Measurements from ENCODE around the gene SLCO3A1.

SLCO3A1 gene

DNA sequence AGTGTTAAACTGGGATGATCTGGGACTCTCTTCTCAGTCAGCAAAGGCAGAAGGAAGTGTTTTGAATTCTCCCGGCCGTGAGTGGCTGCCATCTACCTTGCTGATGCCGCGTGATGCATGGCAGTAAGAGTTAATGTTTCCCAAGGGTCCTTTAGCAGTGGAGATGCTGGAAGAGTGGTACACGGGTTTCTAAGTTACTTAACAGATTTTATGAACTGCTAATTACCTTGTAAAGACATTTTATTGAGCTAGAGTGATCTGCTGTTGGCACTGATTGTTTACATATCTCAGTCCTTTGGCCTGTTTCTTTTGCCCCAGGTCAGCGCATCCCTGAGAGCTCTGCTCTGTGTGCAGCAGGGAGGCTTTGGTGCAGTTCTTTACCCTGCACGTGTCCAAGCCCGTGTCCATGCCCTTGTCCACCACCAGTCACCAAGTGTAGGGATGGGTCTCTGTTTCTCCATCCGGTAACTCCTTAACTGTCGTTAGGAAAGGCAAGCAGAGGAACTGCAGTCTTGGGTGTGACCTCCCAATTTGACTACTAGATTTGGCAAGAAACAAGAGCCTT lies 172.3 kb downstream of the SLCO3A1 start:
- Histone ChIP-seq H3K27ac (ENCODE audit: low read depth, low read length) (no peak overlapping the region), H3K4me1 (ENCODE audit: control insufficient read depth in 5 of 5, insufficient read depth in 5 of 5, low read length in 5 of 5) (peaks cover 10 to 57% (median 44%) of the 10 kb centered on the region in 5 donors), H3K9me3 (ENCODE audit: control insufficient read depth in 5 of 5, low read length in 5 of 5) (no peaks in the 10 kb centered on the region), H3K9ac (ENCODE audit: low read length in 5 of 5) (no peak overlapping the region), H3K4me3 (ENCODE audit: low read depth in 1 of 5, low read length in 5 of 5) (no peak overlapping the region), H3K36me3 (ENCODE audit: control insufficient read depth in 5 of 5, insufficient read depth in 5 of 5, low read length in 5 of 5) (no peaks in the 10 kb centered on the region), H3K27me3 (ENCODE audit: control insufficient read depth in 5 of 5, insufficient read depth in 4 of 5, low read length in 5 of 5) (no peaks in the 10 kb centered on the region)

DNA sequence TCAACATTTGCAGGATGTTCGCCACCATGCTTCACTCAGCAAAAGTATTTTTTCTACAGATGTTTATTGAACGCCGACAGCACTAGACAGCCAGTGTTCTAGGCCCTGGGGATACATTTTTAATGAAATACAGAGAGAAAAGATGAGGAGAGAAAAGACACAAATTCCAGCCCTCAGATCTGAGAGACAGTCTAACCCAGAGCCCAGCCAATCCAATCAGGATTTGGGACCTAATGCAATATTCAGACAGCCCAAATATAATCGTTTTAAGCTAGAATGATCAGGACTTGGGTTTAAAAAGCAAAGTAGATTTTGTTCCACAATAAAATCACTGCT lies 174.8 kb downstream of the SLCO3A1 start:
- no peak overlapping the region for H3K9ac ChIP-seq (ENCODE audit: low read length in 5 of 5)
- H3K27me3 ChIP-seq (ENCODE audit: control insufficient read depth in 5 of 5, insufficient read depth in 4 of 5, low read length in 5 of 5): no peaks in the 10 kb centered on the region
- no peaks in the 10 kb centered on the region for H3K9me3 ChIP-seq (ENCODE audit: control insufficient read depth in 5 of 5, low read length in 5 of 5)
- H3K4me3 ChIP-seq (ENCODE audit: low read depth in 1 of 5, low read length in 5 of 5): no peak overlapping the region
- peaks cover 7 to 48% (median 37%) of the 10 kb centered on the region in 5 donors for H3K4me1 ChIP-seq (ENCODE audit: control insufficient read depth in 5 of 5, insufficient read depth in 5 of 5, low read length in 5 of 5)
- H3K27ac ChIP-seq (ENCODE audit: low read depth, low read length): peak overlapping the region; percentile 70
- no peaks in the 10 kb centered on the region for H3K36me3 ChIP-seq (ENCODE audit: control insufficient read depth in 5 of 5, insufficient read depth in 5 of 5, low read length in 5 of 5)

DNA sequence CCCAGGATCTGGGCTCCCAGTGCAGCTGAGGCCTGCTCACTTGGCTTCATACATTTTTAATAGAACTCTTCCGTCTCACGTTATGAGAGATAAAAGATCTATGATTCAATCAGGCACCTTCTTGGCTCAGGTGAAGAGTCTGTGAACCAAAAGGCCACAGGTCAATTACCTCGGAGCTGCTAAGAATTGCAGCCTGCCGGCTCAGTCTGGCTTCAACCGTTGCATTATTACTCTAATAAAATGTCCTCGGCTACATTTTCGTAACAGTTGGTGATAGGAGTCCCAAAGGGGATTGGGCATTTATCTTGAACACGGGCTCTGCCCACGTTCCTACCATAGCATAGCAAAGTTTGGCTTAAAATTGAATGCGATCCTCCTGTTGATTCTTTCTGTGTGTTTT lies 176.3 kb downstream of the SLCO3A1 start:
- Histone ChIP-seq H3K36me3 (ENCODE audit: control insufficient read depth in 5 of 5, insufficient read depth in 5 of 5, low read length in 5 of 5) (no peaks in the 10 kb centered on the region), H3K4me1 (ENCODE audit: control insufficient read depth in 5 of 5, insufficient read depth in 5 of 5, low read length in 5 of 5) (peaks cover 4 to 48% (median 30%) of the 10 kb centered on the region in 5 donors), H3K27me3 (ENCODE audit: control insufficient read depth in 5 of 5, insufficient read depth in 4 of 5, low read length in 5 of 5) (peaks cover 0 to 3% (median 0%) of the 10 kb centered on the region in 5 donors), H3K9ac (ENCODE audit: low read length in 5 of 5) (no peak overlapping the region), H3K27ac (ENCODE audit: low read depth, low read length) (peak overlapping the region; percentile 70), H3K4me3 (ENCODE audit: low read depth in 1 of 5, low read length in 5 of 5) (no peak overlapping the region), H3K9me3 (ENCODE audit: control insufficient read depth in 5 of 5, low read length in 5 of 5) (no peaks in the 10 kb centered on the region)

DNA sequence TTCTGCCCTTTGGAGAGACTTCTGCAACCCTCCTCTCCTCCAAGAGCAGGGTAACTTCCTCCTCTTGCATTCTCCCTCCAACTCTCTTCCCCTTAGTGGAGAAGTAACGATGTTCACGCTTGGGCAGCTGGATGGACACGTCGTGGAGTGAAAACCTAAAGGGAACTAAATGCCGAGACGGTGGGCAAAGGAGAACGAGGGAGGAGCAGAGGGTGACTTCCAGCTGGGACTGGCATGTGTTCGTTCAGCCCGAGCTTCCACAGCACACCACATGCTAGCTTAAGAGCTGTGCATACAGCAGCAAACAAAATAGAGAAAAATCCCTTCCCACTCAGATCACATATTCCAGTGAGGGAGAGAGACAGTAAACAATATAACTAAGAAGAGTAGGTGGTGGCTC lies 179.8 kb downstream of the SLCO3A1 start:
- H3K9me3 ChIP-seq (ENCODE audit: control insufficient read depth in 5 of 5, low read length in 5 of 5): no peaks in the 10 kb centered on the region
- H3K9ac ChIP-seq (ENCODE audit: low read length in 5 of 5): peak overlapping the region in 1 of 5 donors; percentile 10
- no peaks in the 10 kb centered on the region for H3K36me3 ChIP-seq (ENCODE audit: control insufficient read depth in 5 of 5, insufficient read depth in 5 of 5, low read length in 5 of 5)
- H3K4me3 ChIP-seq (ENCODE audit: low read depth in 1 of 5, low read length in 5 of 5): no peak overlapping the region
- peaks cover 0 to 47% (median 25%) of the 10 kb centered on the region in 5 donors for H3K4me1 ChIP-seq (ENCODE audit: control insufficient read depth in 5 of 5, insufficient read depth in 5 of 5, low read length in 5 of 5)
- peaks cover 0 to 3% (median 0%) of the 10 kb centered on the region in 5 donors for H3K27me3 ChIP-seq (ENCODE audit: control insufficient read depth in 5 of 5, insufficient read depth in 4 of 5, low read length in 5 of 5)
- H3K27ac ChIP-seq (ENCODE audit: low read depth, low read length): no peak overlapping the region

DNA sequence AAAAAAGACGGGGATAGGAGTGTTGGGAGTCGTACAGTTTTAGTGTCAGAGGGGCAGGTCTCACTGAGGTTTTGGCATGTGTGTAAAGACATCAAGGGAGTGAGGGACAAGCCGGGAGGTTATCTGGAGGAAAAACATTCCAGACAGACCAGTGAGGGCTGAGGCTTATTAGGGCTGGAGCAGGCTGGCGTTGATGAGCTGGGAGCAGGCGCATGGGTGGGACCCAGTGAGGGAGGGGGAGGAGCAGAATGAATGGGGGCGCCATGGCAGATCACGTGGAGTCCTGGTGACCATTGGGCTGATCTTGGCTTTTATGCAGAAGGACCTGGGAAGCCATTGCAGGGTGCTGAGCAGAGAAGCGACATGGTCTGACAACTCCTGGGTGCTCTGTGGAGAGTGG lies 180.2 kb downstream of the SLCO3A1 start:
- peaks cover 0 to 42% (median 21%) of the 10 kb centered on the region in 5 donors for H3K4me1 ChIP-seq (ENCODE audit: control insufficient read depth in 5 of 5, insufficient read depth in 5 of 5, low read length in 5 of 5)
- H3K9me3 ChIP-seq (ENCODE audit: control insufficient read depth in 5 of 5, low read length in 5 of 5): peaks cover 0 to 2% (median 0%) of the 10 kb centered on the region in 5 donors
- no peak overlapping the region for H3K4me3 ChIP-seq (ENCODE audit: low read depth in 1 of 5, low read length in 5 of 5)
- peaks cover 0 to 3% (median 0%) of the 10 kb centered on the region in 5 donors for H3K27me3 ChIP-seq (ENCODE audit: control insufficient read depth in 5 of 5, insufficient read depth in 4 of 5, low read length in 5 of 5)
- no peaks in the 10 kb centered on the region for H3K36me3 ChIP-seq (ENCODE audit: control insufficient read depth in 5 of 5, insufficient read depth in 5 of 5, low read length in 5 of 5)
- no peak overlapping the region for H3K9ac ChIP-seq (ENCODE audit: low read length in 5 of 5)
- no peak overlapping the region for H3K27ac ChIP-seq (ENCODE audit: low read depth, low read length)

DNA sequence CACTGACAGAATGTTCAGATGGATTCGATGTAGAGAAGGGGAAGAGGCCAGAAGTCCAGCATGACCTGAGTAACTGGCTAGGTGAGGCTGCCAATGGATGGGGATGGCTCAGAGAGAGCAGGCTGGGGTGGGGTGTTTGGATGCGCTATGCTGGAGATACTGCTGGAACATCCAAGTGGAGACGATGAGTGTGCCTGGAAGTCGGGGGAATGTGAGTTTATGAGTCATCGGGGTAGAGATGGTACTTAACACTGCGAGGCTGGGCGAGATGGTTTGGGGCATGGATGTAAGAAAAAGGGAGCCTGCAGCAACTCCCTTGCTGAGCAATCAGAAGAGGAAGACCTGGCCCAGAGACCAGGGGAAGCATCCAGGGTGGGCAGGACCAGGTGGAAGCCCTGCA lies 180.7 kb downstream of the SLCO3A1 start:
- H3K4me3 ChIP-seq (ENCODE audit: low read depth in 1 of 5, low read length in 5 of 5): no peak overlapping the region
- H3K9ac ChIP-seq (ENCODE audit: low read length in 5 of 5): no peak overlapping the region
- H3K4me1 ChIP-seq (ENCODE audit: control insufficient read depth in 5 of 5, insufficient read depth in 5 of 5, low read length in 5 of 5): peaks cover 0 to 37% (median 16%) of the 10 kb centered on the region in 5 donors
- no peak overlapping the region for H3K27ac ChIP-seq (ENCODE audit: low read depth, low read length)
- peaks cover 0 to 3% (median 0%) of the 10 kb centered on the region in 5 donors for H3K27me3 ChIP-seq (ENCODE audit: control insufficient read depth in 5 of 5, insufficient read depth in 4 of 5, low read length in 5 of 5)
- peaks cover 0 to 2% (median 0%) of the 10 kb centered on the region in 5 donors for H3K9me3 ChIP-seq (ENCODE audit: control insufficient read depth in 5 of 5, low read length in 5 of 5)
- H3K36me3 ChIP-seq (ENCODE audit: control insufficient read depth in 5 of 5, insufficient read depth in 5 of 5, low read length in 5 of 5): no peaks in the 10 kb centered on the region

DNA sequence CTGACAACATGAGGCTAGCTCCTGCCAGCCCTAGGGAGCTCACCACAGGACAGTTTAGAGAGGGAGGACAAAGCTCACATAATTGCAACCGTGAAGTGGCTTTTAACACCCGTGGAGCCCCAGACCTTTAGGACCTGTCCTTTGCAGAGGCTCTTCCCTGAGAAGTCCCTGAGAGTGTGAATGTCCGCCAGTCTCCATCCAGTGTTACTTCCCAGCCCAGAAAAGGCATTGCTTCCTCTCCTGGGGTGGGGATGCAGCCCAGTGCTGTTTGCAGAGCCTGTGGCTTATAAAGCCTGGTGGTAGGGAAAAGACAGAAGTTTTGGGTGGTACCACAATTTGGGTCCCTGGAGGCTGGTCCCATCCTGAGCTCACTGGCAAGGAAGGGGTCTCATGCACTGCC lies 182.0 kb downstream of the SLCO3A1 start:
- Histone ChIP-seq H3K27me3 (ENCODE audit: control insufficient read depth in 5 of 5, insufficient read depth in 4 of 5, low read length in 5 of 5) (peaks cover 0 to 3% (median 0%) of the 10 kb centered on the region in 5 donors), H3K9ac (ENCODE audit: low read length in 5 of 5) (no peak overlapping the region), H3K36me3 (ENCODE audit: control insufficient read depth in 5 of 5, insufficient read depth in 5 of 5, low read length in 5 of 5) (no peaks in the 10 kb centered on the region), H3K9me3 (ENCODE audit: control insufficient read depth in 5 of 5, low read length in 5 of 5) (peaks cover 0 to 2% (median 0%) of the 10 kb centered on the region in 5 donors), H3K27ac (ENCODE audit: low read depth, low read length) (no peak overlapping the region), H3K4me3 (ENCODE audit: low read depth in 1 of 5, low read length in 5 of 5) (no peak overlapping the region), H3K4me1 (ENCODE audit: control insufficient read depth in 5 of 5, insufficient read depth in 5 of 5, low read length in 5 of 5) (peaks cover 0 to 24% (median 6%) of the 10 kb centered on the region in 5 donors)

DNA sequence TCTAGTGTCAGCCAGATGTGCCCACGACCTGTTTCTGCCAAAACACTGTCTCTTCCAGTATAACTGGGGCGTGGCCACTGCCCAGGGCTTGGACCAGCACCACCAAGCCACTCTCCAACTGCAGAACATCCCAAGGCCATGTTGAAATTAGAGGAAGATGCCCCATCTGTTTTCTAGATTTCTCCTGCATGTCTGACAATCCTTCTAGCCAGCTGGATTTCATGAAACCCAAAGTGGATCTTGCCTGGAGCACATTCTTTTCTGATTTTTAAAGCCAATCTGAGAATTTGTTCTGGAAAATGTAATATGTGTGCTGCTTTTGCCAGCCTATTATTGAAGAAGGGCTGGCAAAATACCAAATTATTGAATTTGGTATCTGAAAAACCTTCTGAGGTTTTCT lies 182.5 kb downstream of the SLCO3A1 start:
- Histone ChIP-seq H3K9me3 (ENCODE audit: control insufficient read depth in 5 of 5, low read length in 5 of 5) (peaks cover 0 to 2% (median 0%) of the 10 kb centered on the region in 5 donors), H3K27ac (ENCODE audit: low read depth, low read length) (no peak overlapping the region)

DNA sequence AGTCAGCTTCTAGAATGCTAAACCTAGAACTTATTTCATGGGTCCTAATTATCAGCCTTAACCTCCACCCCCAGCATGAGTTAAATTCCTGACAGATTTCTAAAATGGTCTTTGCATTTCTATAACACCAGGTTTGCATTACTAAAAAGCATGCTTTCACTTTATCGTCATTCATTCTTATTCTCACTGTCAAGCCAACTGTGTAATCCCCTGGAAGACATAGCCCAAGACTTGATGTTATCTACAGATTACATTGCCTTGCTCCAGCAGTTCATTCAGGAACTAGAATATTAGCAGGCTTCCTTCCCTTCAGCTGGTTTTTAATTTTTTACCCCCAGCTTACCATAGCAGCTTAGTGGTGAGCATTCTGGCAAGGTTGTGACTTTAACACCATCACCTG lies 184.0 kb downstream of the SLCO3A1 start:
- Histone ChIP-seq H3K27me3 (ENCODE audit: control insufficient read depth in 5 of 5, insufficient read depth in 4 of 5, low read length in 5 of 5) (peaks cover 0 to 3% (median 0%) of the 10 kb centered on the region in 5 donors), H3K36me3 (ENCODE audit: control insufficient read depth in 5 of 5, insufficient read depth in 5 of 5, low read length in 5 of 5) (no peaks in the 10 kb centered on the region), H3K9ac (ENCODE audit: low read length in 5 of 5) (no peak overlapping the region), H3K9me3 (ENCODE audit: control insufficient read depth in 5 of 5, low read length in 5 of 5) (peaks cover 0 to 2% (median 0%) of the 10 kb centered on the region in 5 donors), H3K4me1 (ENCODE audit: control insufficient read depth in 5 of 5, insufficient read depth in 5 of 5, low read length in 5 of 5) (peaks cover 0 to 20% (median 6%) of the 10 kb centered on the region in 5 donors), H3K27ac (ENCODE audit: low read depth, low read length) (no peak overlapping the region), H3K4me3 (ENCODE audit: low read depth in 1 of 5, low read length in 5 of 5) (no peak overlapping the region)

More for the DNA sequence above, 182.5 kb downstream of the SLCO3A1 start:
- Histone ChIP-seq H3K4me1 (ENCODE audit: control insufficient read depth in 5 of 5, insufficient read depth in 5 of 5, low read length in 5 of 5) (peaks cover 0 to 22% (median 6%) of the 10 kb centered on the region in 5 donors), H3K36me3 (ENCODE audit: control insufficient read depth in 5 of 5, insufficient read depth in 5 of 5, low read length in 5 of 5) (no peaks in the 10 kb centered on the region), H3K27me3 (ENCODE audit: control insufficient read depth in 5 of 5, insufficient read depth in 4 of 5, low read length in 5 of 5) (peaks cover 0 to 3% (median 0%) of the 10 kb centered on the region in 5 donors), H3K4me3 (ENCODE audit: low read depth in 1 of 5, low read length in 5 of 5) (no peak overlapping the region), H3K9ac (ENCODE audit: low read length in 5 of 5) (no peak overlapping the region)

DNA sequence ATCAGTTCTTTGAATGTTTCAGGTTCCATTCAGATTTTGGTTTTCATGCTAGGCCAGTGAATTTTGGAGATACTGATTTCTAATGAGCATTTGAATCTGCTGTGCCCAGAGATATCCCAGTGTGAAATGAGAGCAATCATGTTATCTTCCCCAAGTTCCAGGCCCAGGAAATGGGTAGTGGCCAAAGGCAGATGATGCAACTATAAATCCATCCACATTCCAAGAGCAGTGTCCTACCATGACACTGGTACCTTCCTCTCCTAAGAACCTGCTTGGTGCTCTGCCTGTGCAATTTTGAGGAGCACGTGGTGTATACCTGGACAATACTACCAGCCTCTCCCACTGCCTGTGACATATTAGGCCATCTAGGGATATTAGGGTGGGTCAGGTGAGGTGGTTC lies 186.8 kb downstream of the SLCO3A1 start:
- Histone ChIP-seq H3K36me3 (ENCODE audit: control insufficient read depth in 5 of 5, insufficient read depth in 5 of 5, low read length in 5 of 5) (no peaks in the 10 kb centered on the region), H3K9me3 (ENCODE audit: control insufficient read depth in 5 of 5, low read length in 5 of 5) (peaks cover 0 to 2% (median 0%) of the 10 kb centered on the region in 5 donors), H3K4me3 (ENCODE audit: low read depth in 1 of 5, low read length in 5 of 5) (no peak overlapping the region), H3K27ac (ENCODE audit: low read depth, low read length) (no peak overlapping the region), H3K9ac (ENCODE audit: low read length in 5 of 5) (no peak overlapping the region), H3K4me1 (ENCODE audit: control insufficient read depth in 5 of 5, insufficient read depth in 5 of 5, low read length in 5 of 5) (peaks cover 0 to 18% (median 2%) of the 10 kb centered on the region in 5 donors), H3K27me3 (ENCODE audit: control insufficient read depth in 5 of 5, insufficient read depth in 4 of 5, low read length in 5 of 5) (no peaks in the 10 kb centered on the region)
